GM19035 (cell line): ENCODE measurements around the gene MCF2L.

Experiments
- ATAC-seq: cut with Tn5 transposase; IDR thresholded peaks from one replicate; pipeline ENCODE4 v1.9.1; 2021; ENCODE audit not compliant: unreplicated experiment

Gene MCF2L

DNA sequence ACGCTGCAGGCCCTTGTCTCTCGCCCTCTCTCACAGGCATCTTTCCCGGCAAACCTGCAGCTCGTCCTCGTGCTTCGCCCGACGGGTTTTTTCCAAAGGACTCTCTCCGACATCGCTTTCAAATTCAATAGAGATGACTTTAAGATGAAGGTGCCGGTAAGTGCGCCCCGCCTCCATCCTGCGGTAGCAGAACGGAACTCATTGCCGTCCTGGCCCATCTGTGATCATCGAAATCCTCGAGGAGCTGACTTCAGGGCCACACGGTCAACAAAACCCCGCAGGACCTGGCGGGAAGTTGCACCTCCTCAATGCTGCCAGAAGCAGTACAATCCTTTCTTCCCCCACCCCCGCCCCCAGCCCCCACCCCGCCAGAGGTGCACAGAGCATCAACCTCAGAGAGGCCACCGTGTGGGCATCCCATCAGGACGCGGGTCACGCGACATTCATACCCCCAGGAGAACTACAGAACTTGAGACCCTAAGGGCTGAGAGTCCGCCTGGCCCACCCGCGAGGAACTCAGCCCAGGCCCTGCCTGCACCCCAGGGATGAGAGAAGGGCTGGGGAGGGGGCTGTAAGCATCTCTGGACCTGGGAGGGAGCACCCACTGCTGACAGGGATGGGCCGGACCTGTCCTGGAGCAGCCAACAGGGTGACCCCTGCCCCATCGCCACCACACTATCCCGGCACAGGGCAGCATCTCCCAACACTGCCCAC, 91.7 kb downstream of the MCF2L start:
- no peak for ATAC-seq

DNA sequence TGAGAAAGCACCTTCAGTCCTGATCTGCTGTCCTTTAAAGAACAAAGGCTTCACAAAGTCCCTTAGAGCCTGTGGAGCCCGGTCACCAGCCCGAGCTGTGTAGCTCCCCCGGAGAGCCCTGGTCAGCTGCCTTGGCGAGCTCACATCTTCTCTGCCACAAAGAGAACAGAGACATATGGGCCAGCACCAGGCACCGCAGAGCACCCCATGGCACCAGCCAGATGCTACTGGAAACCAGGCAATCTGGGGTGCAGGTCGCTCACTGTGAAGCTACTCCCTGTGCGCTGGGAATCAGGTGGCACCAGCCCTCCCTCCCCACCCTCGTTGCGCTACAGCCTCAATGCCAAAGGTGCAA, 92.2 kb downstream of the MCF2L start:
- no peak for ATAC-seq

DNA sequence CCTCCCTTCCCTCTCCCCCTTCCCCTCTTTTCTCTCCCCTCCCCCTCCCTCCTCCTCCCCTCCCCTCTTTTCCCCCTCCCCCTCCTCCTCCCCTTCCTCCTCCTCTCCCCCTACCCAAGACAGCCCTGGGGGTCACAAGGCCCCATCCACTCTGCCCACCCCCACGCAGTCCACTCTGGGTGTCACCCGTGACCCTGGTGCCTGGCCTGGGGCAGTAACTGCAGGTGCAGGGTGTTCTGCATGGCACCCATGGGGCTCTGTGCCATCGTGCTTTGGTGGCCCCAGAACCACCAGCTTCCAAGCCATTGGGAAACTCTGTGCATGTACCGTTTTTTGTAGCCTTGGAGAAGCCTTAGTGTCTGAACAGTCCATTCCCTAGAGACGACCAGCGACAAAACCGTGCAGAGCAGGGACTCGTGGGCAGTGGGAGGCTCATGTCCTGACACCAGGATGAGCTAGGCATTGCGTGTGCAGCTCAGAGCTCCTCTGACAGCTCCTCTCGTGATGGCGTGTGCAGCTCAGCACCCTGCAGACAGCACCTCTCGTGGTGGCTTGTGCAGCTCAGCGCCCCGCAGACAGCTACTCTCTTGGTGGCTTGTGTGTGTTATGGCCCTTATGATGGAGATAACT, 92.9 kb downstream of the MCF2L start:
- no peak for ATAC-seq

DNA sequence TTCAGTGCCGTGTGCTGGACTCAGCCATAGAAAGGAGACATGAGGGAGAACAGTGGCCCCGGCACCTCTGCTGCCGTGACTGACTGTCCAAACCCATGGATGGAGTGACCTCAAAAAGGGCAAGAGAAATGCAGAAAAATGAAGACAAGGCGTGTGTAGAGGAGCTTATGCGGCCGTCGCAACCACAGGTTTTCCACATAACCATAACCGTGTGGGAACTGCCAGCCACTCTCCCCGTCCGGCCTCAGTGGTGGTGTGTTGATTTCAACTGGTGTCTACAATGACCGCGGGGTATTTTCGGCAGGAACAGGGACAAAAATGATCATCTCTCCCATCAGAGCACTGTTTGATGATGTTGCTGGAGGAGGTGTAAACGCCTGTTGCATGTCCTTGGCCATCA, 93.7 kb downstream of the MCF2L start:
- ATAC-seq = no peak

DNA sequence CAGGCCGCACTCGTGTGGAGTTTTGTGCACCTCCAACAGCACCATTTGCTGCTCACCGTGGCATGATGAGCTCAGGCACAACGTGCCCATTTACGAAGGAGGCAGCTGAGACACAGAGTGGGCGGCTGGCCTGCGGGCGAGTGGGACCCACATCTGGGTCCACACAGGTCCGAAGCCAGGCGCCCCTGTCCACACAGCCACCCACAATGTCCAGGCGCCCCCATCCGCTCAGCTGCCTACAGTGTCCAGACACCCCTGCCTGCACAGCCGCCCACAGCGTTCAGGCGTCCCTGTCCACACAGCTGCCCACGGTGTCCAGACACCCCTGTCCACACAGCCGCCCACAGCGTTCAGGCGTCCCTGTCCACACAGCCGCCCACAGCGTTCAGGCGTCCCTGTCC, 94.1 kb downstream of the MCF2L start:
- no peak for ATAC-seq

DNA sequence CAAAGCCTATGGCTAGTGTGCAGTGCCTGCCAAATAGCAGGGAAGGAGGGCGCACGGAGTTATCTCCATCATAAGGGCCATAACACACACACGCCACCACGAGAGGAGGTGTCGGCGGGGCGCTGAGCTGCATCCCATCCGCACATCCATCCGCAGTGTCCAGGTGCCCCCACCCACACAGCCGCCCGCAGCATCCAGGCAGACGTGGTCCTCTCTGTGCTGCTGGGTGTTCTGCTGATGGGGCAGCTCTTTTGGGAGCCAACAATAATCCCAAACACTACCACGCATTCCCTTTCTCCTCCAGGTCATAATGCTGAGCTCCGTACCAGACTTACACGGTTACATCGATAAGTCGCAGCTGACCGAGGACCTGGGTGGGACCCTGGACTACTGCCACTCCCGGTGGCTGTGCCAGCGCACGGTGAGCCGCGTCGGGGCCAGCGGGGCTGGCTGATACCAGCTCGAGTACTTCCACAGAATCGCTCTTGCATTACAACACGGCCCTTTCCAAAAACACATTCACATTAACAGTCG, 95.1 kb downstream of the MCF2L start:
- ATAC-seq = no peak

DNA sequence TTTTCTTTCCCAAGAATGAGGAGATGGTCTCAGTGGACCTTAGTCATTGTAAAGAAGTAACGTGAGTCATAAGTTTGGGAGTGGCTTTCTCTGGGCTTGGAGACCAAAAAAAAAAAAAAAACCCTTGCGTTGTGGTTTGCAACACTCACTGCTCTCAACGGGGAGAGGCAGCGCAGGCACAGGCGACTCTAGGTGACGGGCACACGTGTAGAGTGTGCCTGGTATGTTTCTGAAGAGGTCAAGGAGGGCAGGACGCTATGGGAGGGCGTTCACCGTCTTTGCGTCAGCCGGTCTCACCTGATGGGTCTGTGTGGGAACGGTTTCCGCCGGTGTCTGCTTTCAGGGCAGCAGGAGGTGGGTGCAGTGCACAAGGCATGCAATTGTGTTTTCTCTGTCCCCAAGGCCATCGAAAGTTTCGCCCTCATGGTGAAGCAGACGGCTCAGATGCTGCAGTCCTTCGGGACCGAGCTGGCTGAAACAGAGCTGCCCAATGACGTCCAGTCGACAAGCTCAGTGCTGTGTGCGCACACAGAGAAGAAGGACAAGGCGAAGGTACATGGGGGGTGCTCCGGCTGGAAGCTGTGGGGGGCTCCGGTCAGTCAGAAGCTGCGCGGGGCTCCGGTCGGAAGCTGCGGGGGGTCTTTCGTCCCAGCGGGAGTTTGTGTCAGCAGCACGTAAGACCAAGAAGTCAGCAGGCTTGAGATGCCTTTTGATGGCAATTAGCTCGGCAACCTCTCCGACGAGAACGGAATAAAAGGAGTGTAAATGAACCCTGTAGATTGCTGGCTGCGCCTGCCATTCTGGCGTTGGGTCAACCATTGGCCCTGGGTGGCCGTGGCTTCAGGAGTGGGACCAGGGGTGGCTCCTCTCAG, 95.8 kb downstream of the MCF2L start:
- ATAC-seq = no peak

DNA sequence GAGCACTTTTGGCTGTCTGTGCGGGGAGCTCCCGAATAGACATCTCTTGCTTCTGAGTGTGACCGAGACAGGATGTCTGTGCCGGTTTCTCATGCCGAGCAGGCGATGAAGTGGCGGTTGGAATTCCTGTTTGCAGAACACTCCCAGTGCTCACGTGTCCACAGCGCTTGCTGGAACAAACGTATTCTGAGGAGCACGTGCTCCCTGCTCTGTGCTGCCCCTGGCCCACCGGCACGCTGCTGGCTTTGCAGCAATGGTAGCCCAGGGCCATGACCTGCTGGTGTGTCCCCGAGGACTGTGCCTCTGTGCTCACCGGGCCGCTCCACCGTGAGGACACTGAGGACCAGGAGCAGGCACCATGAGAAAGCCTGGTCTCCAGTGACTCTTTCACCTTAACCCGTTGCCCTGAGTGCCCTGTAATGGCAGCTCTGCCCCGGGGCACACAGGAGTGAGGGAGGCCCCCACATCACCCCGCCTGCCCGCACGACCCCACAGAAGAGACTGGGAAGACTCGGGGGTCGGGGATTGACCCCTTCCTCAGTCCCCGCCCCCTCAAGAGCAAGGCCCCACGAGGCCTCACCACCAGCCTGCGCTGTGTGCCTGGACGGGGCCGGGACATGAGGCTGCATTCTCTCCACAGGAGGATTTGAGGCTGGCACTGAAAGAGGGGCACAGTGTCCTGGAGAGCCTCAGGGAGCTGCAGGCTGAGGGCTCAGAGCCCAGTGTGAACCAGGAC, 96.6 kb downstream of the MCF2L start:
- no peak for ATAC-seq

DNA sequence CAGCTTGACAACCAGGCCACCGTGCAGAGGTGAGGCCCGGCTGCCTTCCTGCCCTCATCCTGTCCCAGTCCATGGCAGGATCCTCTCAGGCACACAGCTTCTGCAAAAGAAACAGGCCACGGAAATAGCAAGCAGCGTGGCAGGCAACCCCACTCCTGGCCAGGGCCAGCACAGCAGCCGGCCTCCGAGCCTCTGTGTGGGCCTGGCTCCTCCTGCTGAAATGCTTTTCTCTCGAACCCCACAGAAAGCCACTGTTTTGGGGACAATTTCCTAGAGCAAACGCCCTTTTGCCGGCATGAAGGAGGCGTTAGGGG, 97.1 kb downstream of the MCF2L start:
- no peak for ATAC-seq

DNA sequence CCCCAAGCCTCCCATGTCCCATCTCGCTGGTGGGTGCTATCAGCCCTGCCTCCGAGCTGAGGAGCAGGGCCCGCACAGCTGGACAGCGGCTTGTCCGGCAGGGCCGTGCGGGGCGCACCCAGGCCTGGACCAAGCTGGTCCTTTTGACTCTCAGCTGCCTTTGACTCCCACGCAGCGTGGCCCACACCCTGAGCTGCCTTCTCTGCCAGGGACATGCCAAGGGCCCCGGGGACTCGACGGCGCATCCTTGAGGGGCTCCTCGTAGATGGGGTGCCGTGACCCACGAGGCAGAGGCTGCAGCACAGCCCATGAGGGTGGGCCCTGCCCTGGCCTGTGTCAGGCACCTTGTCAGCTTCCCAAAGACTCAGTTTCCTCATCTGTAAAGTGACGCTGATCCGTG, 97.7 kb downstream of the MCF2L start:
- ATAC-seq = no peak

DNA sequence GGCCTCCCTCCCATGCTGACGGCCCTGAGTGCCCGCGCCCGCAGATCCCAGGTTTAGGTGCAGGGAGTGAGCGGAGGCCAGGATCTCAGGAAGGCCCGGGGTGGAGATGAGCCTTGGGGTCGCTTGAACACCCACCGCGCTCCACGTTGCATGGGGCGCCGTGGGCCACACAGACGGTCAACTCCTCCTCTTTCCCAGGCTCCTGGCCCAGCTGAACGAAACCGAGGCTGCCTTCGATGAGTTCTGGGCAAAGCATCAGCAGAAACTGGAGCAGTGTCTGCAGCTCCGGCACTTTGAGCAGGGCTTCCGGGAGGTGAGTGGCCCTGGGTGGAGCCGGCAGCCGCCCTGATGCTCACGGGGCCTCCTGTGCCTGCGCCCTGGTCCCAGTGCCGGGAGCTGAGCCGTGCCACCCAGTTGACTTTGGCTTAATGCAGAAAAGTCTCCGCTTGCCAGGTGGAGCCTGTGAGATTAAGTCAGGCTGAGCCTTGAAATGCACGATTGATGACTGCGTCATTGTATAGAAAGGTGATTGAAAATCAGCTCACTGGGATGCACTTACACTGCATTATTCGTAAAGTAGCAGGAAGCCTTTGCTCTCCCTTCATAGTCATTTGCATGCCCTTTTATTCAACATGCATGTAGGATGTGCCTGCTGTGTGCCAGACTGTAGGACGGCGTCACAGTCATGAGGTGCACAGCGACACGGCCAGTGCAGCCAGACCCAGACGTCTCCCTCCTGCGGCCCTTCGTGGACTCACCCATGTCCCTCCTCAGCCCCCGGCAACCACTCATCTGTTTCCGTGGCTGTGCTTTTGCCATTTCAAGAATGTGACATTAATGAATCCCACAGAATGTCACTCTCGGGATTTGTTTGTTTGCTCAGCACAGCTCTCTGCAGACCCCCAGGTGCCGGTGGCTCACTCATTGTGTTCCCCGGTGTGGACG, 101.1 kb downstream of the MCF2L start:
- ATAC-seq = no peak

DNA sequence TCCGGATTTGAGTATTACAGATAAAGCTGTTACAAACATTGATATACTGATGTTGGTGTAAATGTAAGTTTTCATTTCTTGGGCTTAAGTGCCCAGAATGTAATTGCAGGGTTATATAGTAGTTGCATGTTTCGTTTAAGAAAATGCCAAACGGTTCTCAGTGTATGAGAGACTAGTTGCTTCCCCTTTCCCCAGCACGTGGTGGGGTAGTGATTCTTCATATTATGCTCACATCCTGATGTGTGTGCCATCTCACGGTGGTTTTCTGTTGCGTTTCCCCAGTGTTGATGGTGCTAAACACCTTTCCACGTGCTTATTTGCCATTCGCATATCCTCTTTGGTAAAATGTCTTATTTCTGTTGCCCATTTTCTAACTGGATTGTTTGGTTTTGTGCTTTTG, 101.8 kb downstream of the MCF2L start:
- no peak for ATAC-seq

DNA sequence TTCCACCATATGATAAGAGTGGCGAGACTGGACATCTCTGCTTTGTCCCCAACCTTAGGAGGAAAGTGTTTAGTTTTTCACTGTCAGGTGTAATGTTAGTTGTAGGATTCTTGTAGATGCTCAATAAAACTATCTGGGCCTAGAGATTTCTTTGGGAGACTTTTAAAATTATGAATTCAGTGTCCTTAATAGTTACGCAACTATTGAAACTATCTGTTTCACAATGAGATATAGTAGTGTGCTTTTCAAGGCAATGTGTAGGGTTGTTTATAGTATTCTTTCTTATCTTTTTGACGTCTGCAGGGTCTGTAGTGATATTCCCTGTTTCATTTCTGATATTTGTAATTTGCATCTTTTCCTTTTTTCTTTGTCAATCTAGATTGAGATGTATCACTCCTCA, 103.4 kb downstream of the MCF2L start:
- no peak for ATAC-seq

DNA sequence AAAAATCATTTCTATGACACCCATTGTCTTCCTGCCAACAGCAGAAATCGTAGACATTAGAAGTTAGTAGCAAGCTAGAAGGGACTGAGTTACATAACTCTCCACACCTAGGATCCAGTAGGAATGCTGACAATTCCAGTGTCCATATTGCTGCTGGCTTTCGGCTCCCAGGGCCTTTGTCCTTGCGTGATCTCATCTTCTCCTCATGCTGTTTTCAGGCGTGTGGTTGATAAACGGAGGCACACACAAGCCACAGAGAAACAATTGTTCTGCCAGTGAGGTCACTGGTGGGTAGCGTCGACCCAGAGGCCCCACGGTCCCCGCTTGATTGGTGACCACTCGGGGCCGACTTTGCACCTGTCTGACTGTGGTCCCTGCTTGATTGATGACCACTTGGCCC, 104.9 kb downstream of the MCF2L start:
- no peak for ATAC-seq

DNA sequence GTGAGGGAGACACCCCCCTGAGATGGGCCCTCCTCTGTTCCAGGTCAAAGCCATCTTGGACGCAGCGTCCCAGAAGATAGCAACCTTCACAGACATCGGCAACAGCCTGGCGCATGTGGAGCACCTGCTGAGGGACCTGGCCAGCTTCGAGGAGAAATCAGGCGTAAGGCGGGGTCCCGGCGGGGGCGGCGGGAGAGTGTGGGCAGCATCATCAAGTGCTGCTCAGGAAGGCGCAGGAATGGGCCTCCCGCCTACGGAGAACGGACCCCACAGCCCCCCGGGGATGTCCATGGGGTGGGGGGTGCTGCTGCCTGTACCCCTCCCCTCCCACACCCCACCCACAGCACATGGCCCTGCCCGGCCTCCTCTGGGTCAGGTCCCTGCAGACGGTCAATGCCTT, 105.4 kb downstream of the MCF2L start:
- no peak for ATAC-seq

DNA sequence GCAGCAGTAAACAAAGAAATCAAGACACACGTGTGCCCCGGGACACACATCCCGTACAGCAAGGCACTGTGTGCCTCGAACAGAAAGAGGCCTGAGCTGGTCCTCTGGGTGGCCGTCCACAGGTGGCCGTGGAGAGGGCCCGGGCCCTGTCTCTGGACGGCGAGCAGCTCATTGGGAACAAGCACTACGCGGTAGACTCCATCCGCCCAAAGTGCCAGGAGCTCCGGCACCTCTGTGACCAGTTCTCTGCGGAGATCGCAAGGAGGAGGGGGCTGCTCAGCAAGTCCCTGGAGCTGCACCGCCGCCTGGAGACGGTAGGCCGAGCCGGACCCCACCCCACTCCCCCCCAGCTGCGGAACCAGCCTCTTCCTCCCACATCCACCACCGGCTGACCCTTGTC, 105.9 kb downstream of the MCF2L start:
- no peak for ATAC-seq

DNA sequence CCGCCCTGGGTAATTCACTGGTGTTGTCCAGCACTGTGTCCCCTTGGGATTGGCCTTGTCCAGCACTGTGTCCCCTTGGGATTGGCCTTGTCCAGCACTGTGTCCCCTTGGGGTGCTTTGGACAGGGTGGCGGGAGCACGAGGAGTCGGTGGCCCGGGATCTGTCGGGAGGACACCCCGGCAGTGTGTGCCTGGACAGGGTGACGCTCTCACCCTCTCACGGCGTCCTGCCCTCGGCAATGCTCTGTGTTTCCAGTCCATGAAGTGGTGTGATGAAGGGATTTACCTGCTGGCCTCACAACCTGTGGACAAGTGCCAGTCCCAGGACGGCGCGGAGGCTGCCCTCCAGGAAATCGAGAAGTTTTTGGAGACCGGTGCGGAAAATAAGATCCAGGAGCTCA, 106.7 kb downstream of the MCF2L start:
- ATAC-seq = no peak

DNA sequence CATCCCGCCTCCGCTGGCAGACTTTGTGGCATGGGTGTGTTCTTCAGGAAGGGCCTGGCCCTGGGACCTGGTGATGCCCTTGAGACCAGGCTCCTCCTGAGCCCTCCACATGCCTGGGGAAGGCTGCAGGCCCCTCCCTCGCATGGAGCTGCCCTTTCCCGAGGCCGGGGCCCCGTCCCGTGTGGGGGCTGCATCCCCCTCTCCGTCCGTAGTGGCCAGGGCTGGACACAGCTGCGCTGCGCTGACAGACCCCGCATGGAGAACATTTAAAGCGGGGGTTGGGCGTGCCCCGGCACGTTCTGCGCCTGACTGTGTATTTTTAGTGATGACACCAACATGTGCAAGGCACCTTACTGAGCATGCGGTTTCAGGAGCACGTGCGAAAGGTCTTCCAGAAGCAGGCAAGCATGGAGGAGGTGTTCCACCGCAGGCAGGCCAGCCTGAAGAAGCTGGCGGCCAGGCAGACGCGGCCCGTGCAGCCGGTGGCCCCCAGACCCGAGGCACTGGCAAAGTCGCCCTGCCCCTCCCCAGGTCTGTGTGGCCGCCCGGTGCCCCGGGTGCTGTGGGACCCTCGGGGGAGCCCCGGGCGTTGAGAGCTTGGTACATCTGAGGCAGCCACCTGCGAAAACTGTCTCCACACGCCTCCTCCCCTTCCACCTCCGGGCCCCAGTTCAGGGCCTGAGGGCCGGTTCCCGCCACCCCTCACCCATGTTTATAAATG, 107.8 kb downstream of the MCF2L start:
- no peak for ATAC-seq

DNA sequence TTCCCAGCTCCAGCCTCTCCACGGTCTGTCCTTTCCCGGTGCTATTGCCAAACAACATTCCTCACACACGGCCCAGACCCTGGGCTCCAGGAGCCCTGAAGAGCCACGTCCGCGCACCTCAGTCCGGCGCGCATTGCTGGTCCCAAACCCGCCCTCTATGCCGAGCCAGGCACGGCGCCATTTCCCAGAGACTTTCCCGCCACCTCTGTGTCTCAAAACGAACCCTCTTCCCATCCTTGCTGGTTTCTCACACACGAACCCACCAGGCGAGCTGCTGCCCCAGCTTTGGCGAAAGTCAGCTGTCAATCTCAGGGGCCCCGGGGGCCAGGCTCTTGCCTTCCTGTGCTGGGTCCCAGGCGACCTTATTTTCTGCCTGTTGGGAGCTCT, 108.5 kb downstream of the MCF2L start:
- no peak for ATAC-seq
